Choroid plexus epithelial cell (primary cell): ENCODE results near the gene EPB41L2.
"Not testable (repeated sequence)": the region's sequence is repeated elsewhere in the genome, so short reads cannot be mapped to it uniquely, and the experiment has no call there.

Experiments used
- DNase-seq: peaks from one replicate; pipeline ENCODE4 v3.0.0-alpha.2; 2010; ENCODE audit warnings: low read depth
- H3K4me3 ChIP-seq: 2 replicates; pipeline ENCODE4 v1.5.1; 2011; ENCODE audit warnings: low read depth, mild to moderate bottlenecking, control low read depth, low read length, moderate library complexity
- CTCF ChIP-seq: conservative IDR thresholded peaks from 2 replicates; pipeline ENCODE4 v1.5.1; 2011; ENCODE audit warnings: low read depth, mild to moderate bottlenecking, control low read depth, inconsistent platforms, low read length, moderate library complexity

EPB41L2 gene

GRCh38 chr6:130949553-130949952, 113.5 kb downstream of the EPB41L2 start:
- no peak overlapping the region for H3K4me3 ChIP-seq
- no peak for TF ChIP-seq CTCF
- no peak for DNase-seq

- no peak for DNase-seq
- TF ChIP-seq CTCF = no peak
- no peak overlapping the region for H3K4me3 ChIP-seq
These were observed 115.6 kb downstream of the EPB41L2 start for GRCh38 chr6:130947464-130947863.

- no peak for DNase-seq
- H3K4me3 ChIP-seq = no peak overlapping the region
- no peak for TF ChIP-seq CTCF
These were observed 117.0 kb downstream of the EPB41L2 start for GRCh38 chr6:130946076-130946475.

GRCh38 chr6:130945401-130945919, 117.6 kb downstream of the EPB41L2 start:
- no peak for TF ChIP-seq CTCF
- H3K4me3 ChIP-seq = no peak overlapping the region

GRCh38 chr6:130944486-130944885, 118.6 kb downstream of the EPB41L2 start:
- no peak overlapping the region for H3K4me3 ChIP-seq
- no peak for TF ChIP-seq CTCF
- DNase-seq = no peak

More at GRCh38 chr6:130945401-130945919, 117.6 kb downstream of the EPB41L2 start:
- peak; percentile 64 for DNase-seq

GRCh38 chr6:130943738-130944137, 119.3 kb downstream of the EPB41L2 start:
- peak; percentile 42 for DNase-seq
- TF ChIP-seq CTCF = no peak
- H3K4me3 ChIP-seq = no peak overlapping the region

- not testable (repeated sequence) for DNase-seq
These were observed 120.3 kb downstream of the EPB41L2 start for GRCh38 chr6:130942752-130943151.

More at GRCh38 chr6:130942752-130943151, 120.3 kb downstream of the EPB41L2 start:
- not testable (repeated sequence) for H3K4me3 ChIP-seq
